NT2/D1 (cell line): ENCODE measurements around the gene PGS1.
"Not testable (repeated sequence)": the region's sequence is repeated elsewhere in the genome, so short reads cannot be mapped to it uniquely, and the experiment has no call there.

Source experiments
- DNase-seq: peaks from one replicate; pipeline ENCODE4 v3.0.0-alpha.2; 2011; ENCODE audit warnings: low read depth, low spot score
- H3K27me3 ChIP-seq: 2 replicates; pipeline ENCODE4 v1.6.0; 2011; ENCODE audit warnings: mild to moderate bottlenecking; ENCODE audit not compliant: insufficient read length, insufficient read depth
- H3K36me3 ChIP-seq: 2 replicates; pipeline ENCODE4 v1.6.1; 2011; ENCODE audit warnings: mild to moderate bottlenecking, low read length, mixed read lengths; ENCODE audit not compliant: insufficient read depth, insufficient read length
- H3K4me1 ChIP-seq: 2 replicates; pipeline ENCODE4 v1.5.1; 2011; ENCODE audit not compliant: insufficient read depth, insufficient read length
- H3K4me3 ChIP-seq: 2 replicates; pipeline ENCODE4 v1.5.1; 2011; ENCODE audit warnings: low read depth; ENCODE audit not compliant: insufficient read length
- H3K9ac ChIP-seq: 2 replicates; pipeline ENCODE4 v1.6.0; 2011; ENCODE audit warnings: low read depth; ENCODE audit not compliant: insufficient read length
- H3K9me3 ChIP-seq: 2 replicates; pipeline ENCODE4 v1.5.1; 2011; ENCODE audit warnings: mild to moderate bottlenecking, low read length; ENCODE audit not compliant: insufficient read depth
- SUZ12 ChIP-seq: IDR thresholded peaks from 2 replicates; pipeline ENCODE4 v1.6.1; 2011; ENCODE audit not compliant: insufficient read length, insufficient read depth; ENCODE audit errors: extremely low read depth
- YY1 ChIP-seq: IDR thresholded peaks from 2 replicates; pipeline ENCODE4 v1.6.1; 2011; ENCODE audit not compliant: insufficient read length, insufficient read depth
- ZNF274 ChIP-seq: IDR thresholded peaks from 2 replicates; pipeline ENCODE4 v1.6.1; 2011; ENCODE audit warnings: mild to moderate bottlenecking, low read depth, low read length

Gene PGS1, protein sequence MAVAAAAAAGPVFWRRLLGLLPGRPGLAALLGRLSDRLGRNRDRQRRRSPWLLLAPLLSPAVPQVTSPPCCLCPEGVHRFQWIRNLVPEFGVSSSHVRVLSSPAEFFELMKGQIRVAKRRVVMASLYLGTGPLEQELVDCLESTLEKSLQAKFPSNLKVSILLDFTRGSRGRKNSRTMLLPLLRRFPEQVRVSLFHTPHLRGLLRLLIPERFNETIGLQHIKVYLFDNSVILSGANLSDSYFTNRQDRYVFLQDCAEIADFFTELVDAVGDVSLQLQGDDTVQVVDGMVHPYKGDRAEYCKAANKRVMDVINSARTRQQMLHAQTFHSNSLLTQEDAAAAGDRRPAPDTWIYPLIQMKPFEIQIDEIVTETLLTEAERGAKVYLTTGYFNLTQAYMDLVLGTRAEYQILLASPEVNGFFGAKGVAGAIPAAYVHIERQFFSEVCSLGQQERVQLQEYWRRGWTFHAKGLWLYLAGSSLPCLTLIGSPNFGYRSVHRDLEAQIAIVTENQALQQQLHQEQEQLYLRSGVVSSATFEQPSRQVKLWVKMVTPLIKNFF

DNA sequence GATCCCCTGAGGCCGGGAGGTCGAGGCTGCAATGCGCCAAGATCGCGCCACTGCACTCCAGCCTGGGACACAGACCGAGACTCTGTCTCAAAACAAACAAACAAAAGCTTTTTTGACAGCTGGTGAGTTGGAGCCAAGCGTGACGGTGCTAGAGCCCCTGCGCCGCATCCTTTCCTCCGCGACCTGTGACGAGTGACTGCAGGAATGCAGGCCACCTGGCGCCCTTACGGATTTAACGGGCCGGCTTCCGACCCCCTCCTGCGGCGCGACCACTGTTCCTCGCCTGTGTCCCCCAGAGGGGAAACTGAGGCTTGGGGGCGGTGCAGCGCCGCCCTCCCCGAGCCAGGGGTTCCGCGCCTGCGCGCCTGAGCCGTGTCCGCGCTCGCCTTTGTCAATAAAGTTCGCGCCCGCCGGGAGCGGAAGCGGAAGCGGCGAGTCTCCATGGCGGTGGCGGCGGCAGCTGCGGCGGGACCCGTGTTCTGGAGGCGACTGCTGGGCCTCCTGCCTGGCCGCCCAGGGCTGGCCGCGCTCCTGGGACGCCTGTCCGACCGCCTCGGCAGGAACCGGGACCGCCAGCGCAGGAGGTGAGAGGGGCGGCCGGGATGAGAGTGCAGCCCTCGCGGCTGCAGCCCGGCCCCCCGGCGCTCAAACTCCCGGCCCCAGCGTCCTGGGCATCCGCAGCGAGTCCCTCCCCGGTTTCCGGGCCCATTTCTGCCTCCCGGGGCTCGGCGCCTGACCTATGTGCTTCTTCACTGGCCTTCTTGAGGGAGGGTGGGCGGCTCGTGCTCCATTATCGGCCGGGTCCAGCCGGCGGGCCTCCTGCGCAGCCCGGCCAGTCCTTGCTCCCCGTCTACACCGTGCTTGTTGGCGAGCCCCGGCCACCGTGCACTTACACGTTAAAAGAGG lies at the start of gene PGS1:
PGS1 (plus strand) TSS at position 425 of the 906 bp plus-strand sequence; CDS start at position 442, 17 bp downstream.
- Histone ChIP-seq H3K4me3 (peak within 1 kb of the TSS; percentile 97), H3K9me3 (no peaks in the 10 kb centered on the region), H3K9ac (peak within 1 kb of the TSS; percentile 96), H3K4me1 (peaks cover 16% of the 10 kb centered on the region), H3K36me3 (peaks cover 16% of the 10 kb centered on the region), H3K27me3 (no peaks in the 10 kb centered on the region)
- TF ChIP-seq YY1 (peak; percentile 56), ZNF274 (no peak)
- DNase-seq = no peak

DNA sequence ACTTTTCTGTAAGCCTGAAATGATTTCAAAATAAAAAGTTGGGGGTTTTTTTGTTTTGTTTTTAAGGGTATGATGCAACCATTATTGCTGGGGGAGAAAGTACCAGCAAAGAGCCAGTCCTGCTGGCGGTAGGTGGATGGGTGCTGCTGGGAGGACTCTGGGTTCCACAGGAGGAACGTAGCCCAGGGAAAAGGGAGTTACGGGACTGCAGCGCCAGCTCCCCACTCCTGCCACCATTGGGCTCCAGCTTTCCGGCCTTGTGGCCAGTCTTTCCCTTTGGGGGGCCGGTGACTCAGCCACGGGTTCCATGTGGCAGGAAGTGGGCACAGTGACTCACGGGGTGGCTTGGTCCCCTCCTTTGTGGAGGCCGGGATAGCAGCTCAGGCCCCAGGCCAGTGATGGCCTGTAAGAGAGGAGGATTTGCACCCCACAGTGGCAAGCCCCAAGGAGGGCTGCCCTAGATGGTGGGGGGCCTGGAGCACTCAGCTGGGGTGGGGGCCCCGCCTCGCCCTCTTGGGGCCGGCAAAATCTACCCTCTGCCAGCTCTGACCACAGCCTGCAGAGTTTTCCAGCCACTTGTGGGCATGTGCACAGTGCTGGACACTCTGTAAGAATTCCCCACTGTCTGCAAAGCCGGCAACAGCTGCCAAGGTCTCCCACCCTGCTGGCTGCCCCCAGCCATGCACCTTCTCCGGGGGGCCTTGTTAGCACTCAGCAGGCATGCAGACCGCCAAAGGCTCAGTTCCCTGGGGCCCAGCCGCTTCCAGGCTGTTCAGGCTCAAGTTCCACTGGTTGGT lies 49.0 kb upstream of the PGS1 start:
- H3K27me3 ChIP-seq = peaks cover 4% of the 10 kb centered on the region
- H3K36me3 ChIP-seq = no peaks in the 10 kb centered on the region
- H3K9me3 ChIP-seq = no peaks in the 10 kb centered on the region
- no peak for DNase-seq
- H3K4me3 ChIP-seq = no peak overlapping the region
- TF ChIP-seq SUZ12 = no peak
- TF ChIP-seq ZNF274 = no peak
- no peak for TF ChIP-seq YY1
- peaks cover 18% of the 10 kb centered on the region for H3K4me1 ChIP-seq
- peak overlapping the region; percentile 46 for H3K9ac ChIP-seq

DNA sequence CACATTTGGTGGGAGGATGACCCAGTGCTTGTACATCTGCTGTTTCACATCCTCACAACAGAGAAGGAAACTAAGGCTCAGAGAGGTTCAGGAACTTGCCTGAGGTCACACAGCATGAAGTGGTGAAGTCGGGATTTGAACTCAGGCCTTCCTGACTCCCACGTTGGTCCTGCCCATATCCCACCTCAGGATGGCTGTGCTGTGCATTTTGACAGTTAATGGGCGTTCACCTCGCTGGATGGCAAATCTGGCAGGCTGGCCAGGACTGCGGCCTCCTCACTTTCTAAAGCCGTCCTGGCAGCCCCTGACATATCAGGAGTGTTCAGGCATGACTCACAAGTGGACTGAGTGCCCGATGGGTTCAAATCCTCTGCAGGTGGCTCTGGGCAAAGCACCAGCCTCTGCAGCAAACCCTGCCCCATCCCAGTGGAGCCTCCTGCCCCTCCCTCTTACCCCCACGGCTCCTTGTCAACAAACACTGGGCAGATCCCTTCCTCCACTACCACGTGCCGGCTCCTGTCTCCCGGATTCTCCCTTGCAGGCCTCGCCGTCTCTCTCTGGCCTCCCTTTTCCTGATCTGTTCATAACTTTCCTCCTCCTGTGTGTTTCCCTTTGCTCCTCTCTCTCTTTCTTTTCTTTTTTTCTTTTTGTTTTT lies 47.8 kb upstream of the PGS1 start:
- no peak for DNase-seq
- Histone ChIP-seq H3K36me3 (no peaks in the 10 kb centered on the region), H3K9ac (peak overlapping the region; percentile 18), H3K4me3 (no peak overlapping the region), H3K4me1 (peaks cover 14% of the 10 kb centered on the region), H3K9me3 (no peaks in the 10 kb centered on the region), H3K27me3 (peaks cover 4% of the 10 kb centered on the region)
- TF ChIP-seq ZNF274 (no peak), SUZ12 (no peak), YY1 (no peak)

DNA sequence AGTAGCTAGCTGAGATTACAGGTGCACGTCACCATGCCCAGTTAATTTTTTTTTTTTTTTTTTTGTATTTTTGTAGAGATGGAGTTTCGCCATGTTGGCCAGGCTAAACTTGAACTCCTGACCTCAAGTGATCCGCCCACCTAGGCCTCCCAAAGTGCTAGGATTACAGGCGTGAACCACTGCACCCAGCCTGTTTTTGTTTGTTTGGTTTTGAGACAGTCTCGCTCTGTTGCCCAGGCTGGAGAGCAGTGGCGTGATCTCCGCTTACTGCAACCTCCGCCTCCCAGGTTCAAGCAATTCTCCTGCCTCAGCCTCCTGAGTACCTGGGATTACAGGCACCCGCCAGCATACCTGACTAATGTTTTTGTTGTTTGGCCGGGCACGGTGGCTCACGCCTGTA lies 47.1 kb upstream of the PGS1 start:
- peaks cover 11% of the 10 kb centered on the region for H3K4me1 ChIP-seq
- DNase-seq, H3K9me3 ChIP-seq, H3K36me3 ChIP-seq, H3K27me3 ChIP-seq, H3K4me3 ChIP-seq, H3K9ac ChIP-seq: not testable (repeated sequence)

DNA sequence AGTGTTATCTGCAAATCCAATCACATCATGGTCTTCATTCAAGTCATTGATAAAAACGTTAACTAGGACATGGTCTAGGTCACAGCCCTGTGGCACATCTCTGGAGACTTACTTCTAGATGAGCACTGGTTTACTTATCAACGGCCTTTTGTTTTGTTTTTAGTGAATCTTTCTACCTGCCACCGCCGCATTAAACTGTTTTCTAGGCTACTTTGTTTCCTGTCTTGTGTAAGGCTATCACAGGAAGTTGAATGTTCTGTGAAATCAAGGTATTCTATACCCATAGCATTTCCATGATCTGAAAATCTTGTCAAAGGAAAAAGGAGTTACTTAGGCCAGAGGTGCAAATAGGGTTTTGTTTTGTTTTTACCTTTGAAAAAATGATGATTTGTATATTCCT lies 45.5 kb upstream of the PGS1 start:
- DNase-seq = no peak
- TF ChIP-seq ZNF274 = no peak
- TF ChIP-seq SUZ12 = no peak
- no peak for TF ChIP-seq YY1
- Histone ChIP-seq H3K9ac (no peak overlapping the region), H3K4me1 (peaks cover 11% of the 10 kb centered on the region), H3K36me3 (no peaks in the 10 kb centered on the region), H3K9me3 (no peaks in the 10 kb centered on the region), H3K27me3 (peaks cover 4% of the 10 kb centered on the region), H3K4me3 (no peak overlapping the region)

DNA sequence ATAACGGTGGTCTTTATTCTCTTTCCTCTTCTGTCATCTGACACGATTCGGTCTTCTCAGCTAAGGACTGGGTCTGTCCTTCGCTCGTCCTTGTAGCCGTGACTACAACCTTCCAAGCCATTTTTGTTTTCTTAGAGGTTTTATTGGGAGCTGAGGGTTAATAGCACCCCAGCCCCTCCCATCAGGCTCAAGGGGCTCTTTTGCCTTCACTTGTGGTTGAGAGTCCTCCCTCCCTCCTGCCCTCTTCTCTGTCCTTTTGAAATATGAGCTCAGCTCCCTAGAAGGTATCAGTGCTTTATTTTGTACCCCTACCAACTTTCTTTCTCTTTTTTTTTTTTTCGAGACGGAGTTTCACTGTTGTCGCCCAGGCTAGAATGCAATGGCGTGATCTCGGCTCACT lies 43.2 kb upstream of the PGS1 start:
- DNase-seq = no peak
- H3K36me3 ChIP-seq = no peaks in the 10 kb centered on the region
- TF ChIP-seq ZNF274 (no peak), YY1 (no peak), SUZ12 (no peak)
- peaks cover 8% of the 10 kb centered on the region for H3K27me3 ChIP-seq
- H3K9ac ChIP-seq = no peak overlapping the region
- H3K9me3 ChIP-seq = no peaks in the 10 kb centered on the region
- no peak overlapping the region for H3K4me3 ChIP-seq
- H3K4me1 ChIP-seq = peaks cover 2% of the 10 kb centered on the region
